GM19025 (cell line): Measurements from ENCODE around the gene PIK3AP1.
"Not testable (repeated sequence)": the region's sequence is repeated elsewhere in the genome, so short reads cannot be mapped to it uniquely, and the experiment has no call there.

Experiments used
- ATAC-seq: cut with Tn5 transposase; IDR thresholded peaks from one replicate; pipeline ENCODE4 v1.9.1; 2021; ENCODE audit warnings: mild to moderate bottlenecking, low read depth, moderate library complexity; ENCODE audit not compliant: unreplicated experiment

The PIK3AP1 gene

DNA sequence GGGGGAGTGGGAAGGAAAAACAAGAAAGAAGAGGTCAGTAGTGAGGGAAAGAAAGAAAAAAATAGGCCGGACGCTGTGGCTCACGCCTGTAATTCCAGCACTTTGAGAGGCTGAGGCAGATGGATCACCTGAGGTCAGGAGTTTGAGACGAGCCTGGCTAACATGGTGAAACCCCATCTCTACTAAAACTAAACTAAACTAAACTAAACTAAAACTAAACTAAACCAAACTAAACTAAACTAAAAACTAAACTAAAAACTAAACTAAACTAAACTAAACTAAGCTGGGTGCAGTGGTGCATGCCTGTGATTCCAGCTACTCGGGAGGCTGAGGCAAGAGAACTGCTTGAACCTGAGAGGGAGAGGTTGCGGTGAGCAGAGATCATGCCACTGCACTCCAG is 22.0 kb downstream of the PIK3AP1 start:
- ATAC-seq = not testable (repeated sequence)

- ATAC-seq = no peak
Observed at GRCh38 chr10:96697438-96697837, 22.9 kb downstream of the PIK3AP1 start.

GRCh38 chr10:96696845-96697425 is 23.4 kb downstream of the PIK3AP1 start:
- no peak for ATAC-seq

DNA sequence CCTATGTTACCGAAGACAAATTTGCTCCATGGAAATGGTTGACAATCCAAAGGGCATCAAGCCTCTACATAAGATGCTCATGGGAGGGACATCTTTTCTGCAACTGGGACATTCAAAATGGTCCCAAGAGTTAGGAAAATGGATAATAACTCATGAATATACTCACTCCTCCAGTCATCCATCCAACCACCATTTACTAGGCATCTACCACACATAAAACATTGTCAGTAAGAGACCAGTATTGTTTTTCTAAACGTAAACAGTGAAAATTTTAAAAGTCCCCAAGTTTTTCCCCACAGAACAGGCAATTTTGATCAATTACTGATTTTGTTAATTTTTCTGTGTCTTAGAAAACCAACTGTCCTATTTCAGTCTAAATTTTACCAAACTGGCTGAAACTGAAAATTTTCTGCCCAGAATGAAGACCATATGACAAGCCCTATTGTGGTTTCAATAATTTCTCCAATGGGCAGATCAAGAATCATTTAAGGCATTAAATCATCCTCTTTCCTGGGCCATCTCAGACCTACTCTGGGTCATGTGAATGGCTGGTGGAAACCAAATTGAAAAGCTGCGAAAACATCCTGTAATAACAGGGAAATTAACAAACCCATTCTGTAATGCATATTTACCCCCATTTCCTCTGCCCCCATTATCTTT is 24.2 kb downstream of the PIK3AP1 start:
- ATAC-seq = no peak

- no peak for ATAC-seq
Observed at GRCh38 chr10:96695366-96695765, 24.9 kb downstream of the PIK3AP1 start.

DNA sequence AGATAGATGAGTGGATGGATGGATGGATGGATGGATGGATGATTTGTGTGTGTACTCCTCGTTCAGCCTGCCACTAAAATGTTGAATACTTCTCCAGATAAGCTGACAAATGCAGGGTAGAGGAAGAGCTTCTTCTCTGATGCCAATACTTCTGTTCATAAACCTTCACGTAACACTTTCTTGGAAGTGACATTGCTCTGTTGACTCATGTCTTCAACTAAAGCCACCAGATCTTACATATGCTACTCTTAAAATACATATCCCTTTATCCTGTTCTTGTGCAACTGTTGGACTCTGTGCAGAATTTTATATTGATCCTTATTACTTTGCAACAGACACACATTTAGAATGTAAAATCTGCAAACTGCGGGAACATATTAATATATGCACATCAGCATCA is 26.9 kb downstream of the PIK3AP1 start:
- no peak for ATAC-seq

DNA sequence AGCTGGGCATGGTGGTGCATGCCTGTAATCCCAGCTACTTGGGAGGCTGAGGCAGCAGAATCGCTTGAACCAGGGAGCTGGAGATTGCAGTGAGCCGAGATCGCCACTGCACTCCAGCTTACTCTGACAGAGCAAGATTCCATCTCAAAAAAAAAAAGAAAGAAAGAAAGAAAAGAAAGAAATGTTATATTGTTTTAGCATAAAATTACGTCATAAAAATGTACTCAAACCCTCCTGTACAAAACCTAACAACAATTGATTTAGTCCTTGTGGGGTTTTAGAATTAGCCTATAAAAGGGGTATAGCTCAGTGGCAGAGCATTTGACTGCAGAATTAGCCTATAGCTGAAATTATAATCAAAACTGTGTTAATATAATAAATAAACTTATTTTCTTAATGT is 27.9 kb downstream of the PIK3AP1 start:
- no peak for ATAC-seq

DNA sequence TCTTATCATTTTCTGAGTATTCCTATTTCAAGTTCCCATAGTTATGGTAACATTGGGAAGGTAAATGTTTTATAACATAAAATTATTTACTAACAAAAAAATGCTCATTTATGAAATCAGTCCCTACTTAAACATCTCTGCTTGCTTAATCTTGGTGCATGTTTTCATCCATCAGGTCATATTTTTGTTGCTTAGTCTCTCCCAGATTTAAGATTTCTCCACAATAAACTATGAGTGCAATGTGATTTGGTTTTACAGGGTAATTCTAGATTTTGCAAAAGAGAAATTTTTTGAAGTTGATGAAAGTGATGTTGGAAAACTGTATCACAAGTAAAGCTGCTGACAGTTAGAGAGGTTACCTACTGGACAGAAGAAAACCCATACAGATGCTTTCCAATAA is 28.6 kb downstream of the PIK3AP1 start:
- no peak for ATAC-seq

DNA sequence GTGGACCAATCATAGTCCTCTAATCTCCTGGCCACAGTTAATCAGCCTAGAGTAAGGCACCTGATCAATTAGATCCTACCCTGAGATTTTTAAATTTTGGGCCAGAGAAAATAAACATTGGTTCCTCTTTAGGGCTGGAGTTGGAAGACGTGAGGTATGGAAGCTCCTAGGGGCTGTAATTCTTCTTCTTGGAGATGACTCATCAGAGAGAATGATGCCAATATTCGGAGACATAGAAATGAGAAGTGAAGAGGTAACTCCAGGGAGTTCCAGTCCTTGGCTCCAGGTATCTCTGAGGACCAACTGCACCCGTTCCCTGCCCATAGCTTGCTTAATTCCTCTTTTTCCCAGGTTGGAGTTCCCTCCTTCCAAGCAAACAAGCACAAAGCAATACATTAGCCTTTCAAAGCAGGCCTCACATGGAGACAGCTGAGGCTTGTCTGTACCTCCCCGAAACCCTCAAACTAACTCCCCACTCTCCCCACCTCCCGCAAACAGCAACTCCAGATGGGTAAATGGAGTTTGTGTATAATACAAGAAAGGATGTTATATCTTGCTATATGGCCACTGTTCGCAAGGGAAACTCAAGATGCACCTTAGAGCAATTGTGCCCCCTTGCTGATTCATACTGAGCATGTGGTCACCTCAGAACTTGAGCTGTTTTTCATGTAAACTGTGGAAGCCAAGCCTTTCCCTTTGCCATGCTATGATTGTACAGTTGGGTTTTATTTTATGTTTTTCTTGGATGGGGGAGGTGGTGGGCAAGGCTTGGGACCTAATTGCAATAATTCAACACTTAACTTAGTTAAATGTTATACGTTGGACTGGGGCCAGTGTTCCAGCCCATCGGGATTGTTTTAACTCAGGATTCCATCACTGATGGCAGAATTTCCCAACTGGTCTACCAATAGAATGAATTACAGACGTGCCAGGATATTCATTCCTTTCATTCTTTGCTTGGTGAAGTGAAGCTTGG is 29.3 kb downstream of the PIK3AP1 start:
- no peak for ATAC-seq

DNA sequence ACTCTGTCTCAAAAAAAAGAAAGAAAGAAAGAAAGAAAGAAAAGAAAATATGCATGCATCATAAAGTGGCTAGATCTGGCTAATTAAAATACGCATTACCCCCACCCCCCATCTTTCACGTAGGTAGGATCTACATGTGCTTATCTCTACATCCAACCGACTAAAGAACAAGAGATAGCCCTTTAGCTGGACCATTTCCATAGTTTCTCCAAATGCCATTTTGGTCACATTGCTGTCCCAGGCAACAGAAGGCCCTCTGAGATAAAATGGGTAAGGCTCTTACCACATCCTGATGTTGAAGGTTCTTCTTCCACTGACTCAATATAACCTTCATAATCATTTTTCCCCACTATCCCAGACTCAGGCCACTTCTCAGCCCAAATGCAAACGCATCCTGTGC is 31.5 kb downstream of the PIK3AP1 start:
- ATAC-seq = no peak

DNA sequence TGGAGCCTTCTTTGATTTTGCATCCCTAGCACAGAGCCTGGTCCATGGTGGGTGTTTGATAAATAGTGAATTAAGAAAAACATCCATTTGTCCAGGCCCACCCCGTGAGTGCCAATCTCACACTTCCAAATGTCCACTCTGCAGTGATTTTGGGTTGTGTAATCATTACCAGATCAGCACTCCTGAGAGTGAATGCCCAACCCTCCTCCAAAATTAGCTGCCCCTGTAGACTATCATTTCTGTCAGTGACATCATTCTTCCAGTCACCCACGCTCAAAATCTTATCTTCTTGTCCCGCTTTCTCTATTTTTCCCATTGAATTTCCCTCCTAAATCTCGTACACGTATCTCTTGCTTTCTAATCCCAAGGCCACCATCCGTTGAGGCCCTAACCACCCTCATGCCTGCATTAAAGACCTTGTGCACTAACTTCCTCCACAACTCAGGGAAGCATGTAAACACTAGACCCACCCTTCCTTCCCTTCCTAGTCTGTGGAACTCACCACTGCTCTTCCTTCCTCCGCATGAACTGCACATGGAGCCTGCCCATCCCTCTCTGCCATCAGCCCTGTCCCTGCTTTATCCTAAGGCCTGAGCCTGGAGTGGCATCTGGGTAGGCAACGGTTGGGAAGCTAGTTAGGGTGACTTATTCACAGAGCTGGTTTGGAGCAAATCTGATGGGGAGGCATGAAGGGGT is 32.8 kb downstream of the PIK3AP1 start:
- ATAC-seq = no peak

DNA sequence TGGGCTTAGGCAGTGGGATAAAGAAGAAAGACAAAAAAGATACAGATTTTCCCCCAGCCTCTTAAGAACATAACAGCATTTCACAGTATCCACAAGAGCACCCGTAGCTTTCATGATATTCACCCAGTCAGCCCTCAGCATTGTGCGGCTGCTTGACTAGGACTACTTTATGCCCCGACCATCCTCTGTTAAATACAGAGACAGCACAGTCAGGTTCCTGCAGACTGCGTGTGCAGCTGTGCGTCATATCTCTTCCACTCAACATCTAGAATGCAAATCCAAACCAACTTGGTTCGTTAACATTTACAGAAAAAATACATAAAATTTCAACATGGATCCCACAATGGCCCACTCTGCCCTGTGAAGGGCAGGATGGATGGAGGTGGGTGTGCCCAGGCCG is 33.8 kb downstream of the PIK3AP1 start:
- no peak for ATAC-seq

DNA sequence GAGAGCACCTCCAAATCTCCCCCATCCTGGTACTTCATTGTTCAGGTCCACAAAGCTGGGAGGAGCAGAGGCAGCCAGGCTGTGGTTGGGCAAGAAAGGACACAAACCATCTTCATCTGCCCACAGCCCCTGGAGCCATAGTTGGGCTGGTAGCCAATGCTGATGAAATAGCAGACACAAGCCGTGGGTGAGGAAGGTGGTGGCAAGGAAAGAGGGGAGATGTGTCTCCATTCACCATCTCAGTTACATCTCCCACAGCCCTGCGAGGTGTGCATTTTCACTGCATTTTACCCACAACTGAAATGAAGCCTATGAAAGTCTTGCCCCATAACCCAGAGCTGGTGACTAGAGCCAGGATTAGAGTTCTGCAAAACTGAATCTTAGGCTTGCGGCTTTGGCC is 35.0 kb downstream of the PIK3AP1 start:
- ATAC-seq = no peak

- ATAC-seq = no peak
Observed at GRCh38 chr10:96684826-96685225, 35.5 kb downstream of the PIK3AP1 start.

GRCh38 chr10:96683710-96684109 is 36.6 kb downstream of the PIK3AP1 start:
- no peak for ATAC-seq

DNA sequence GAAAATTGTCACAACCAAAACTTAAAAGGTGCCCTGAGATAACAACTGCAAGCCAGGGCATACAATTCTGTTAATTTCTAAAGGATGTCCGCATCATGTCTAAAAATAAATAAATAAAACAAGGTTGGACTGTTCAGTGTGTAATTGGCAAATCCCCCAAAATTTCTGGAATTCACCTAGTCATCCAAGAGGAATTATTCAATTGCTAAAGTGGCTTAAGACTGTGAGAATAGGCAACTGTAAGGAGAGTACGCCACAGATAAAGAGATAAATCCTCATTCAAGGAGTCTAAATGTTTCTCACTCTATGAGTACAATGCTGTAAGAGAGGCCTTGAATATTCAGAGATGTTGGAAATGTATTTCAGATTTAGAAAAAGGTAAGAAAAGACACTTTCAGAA is 37.2 kb downstream of the PIK3AP1 start:
- ATAC-seq = no peak

DNA sequence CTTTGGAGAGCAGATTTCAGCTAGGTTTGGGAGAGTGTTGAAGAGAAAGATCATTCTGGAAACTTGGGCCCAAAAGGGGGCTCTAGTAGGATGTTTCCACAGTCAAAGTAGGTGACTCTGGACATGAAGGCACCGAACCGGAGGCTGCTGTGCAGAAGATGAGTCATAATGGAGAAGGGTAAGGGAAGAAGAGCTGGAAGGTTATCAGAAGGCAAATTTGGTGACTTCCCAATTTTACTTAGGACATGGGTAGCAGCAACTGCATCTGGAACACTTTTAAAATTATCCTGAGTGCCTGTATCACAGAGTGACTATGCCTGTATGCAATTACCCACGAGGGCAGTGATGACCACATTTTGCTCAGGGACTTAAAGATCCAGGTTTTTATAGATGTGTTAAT is 38.8 kb downstream of the PIK3AP1 start:
- no peak for ATAC-seq

DNA sequence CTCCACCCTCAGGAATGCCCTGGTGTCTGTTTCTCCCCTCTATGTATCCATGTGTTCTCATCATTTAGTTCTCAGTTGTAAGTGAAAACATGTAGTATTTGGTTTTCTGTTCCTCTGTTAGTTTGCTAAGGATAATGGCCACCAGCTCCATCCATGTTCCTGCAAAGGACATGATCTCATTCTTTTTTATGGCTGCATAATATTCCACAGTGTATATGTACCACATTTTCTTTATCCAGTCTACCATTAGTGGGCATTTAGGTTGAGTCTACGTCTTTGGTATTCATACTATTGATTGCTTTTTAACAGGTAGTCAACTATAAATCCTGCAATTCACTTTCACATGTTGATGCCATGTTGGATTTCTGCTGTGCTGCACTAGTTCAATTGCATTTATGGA is 39.9 kb downstream of the PIK3AP1 start:
- ATAC-seq = not testable (repeated sequence)

DNA sequence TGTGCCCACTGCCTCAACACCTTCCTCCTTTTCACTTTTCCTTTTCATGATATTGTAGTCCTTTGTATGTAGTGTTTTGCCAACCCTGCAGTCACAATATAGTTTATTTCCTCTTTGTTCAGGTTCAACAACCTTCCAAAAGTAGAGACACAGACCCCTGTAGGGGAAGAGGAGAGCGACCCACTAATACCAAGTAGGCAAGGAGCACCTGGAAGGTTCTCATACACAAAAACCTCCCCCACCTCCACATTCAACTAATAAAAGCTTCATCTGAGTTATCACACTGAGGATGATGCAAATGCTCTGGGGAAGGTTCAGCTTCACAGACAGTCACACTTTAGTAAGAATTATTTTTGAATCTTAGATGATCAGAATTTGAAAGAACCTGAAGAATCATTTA is 41.6 kb downstream of the PIK3AP1 start:
- ATAC-seq = no peak

DNA sequence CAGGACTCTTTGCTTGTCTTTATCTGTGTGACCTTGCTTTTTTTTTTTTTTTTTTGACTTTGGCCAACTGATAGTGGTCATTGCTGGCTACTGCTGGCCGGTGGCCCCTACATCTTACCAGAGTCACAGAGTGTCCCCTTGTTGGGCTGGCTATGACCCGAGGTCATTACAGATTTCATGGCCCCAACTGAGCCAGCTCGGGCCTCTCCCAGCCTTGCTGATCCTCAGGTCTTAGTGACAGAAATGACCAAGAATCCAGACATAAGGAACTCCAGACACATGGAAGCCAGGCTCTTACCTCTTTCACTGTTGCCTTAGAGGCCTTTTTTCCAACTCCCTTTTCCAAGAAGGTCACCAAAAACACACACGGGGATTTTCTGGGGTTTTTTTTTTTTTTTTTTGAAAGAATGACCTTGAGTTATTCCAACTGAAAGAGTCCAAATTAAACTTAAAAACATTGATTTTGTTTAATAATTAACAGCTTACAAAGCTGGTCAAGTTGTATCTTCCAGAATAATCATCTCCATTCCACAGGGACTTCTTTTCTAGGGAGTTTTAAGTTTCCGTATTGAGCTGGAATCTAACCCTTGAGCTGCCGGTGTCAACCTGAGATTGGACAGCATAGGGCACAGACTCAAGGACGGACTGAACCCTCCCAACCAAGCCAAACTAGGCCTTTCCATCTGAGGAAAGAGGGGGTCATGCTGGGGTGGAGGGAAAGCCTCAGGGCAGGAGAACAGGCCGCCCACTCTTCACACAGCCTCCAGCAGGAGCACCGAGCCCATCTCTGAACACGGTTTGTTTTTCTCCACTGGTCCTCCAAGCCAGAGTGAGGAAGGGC is 43.8 kb downstream of the PIK3AP1 start:
- no peak for ATAC-seq
